ENCODE data around the gene SPESP1.

SPESP1 gene

GRCh38 chr15:68993276-68993675 lies 63.0 kb downstream of the SPESP1 start:
- DNase-seq = no peak

GRCh38 chr15:68994149-68994548 lies 63.8 kb downstream of the SPESP1 start:
- DNase-seq = no peak

GRCh38 chr15:68994981-68995761 lies 64.8 kb downstream of the SPESP1 start:
- no peak for DNase-seq
